Body of pancreas (tissue), 4 donors: Measurements from ENCODE around the gene ZDHHC13. TPM values are rescaled to one million over a fixed set of nuclear protein-coding genes. Genes with fewer than 3 reads are reported as not detected.
A peak's percentile ranks its signal among the peaks of the same experiment; 100 is the strongest.

ENCODE experiments used
- ATAC-seq: fragments of 150-250 bp; one replicate; pipeline ENCODE4 v1.9.1; 2016
- DNase-seq, 4 donors: peaks; one replicate each; pipeline ENCODE4 v3.0.0-alpha.2; 2019
- H3K27ac ChIP-seq, 4 donors: fragments of 200-600 bp; sonication (generic); 1 replicate in 3 of 4; 2 replicates in 1 of 4; pipeline versions ENCODE4 v1.5.1 to v1.6.1; 2016 to 2019; ENCODE audit warnings: mild to moderate bottlenecking in 1 of 4, mixed read lengths in 1 of 4, moderate library complexity in 1 of 4
- H3K27me3 ChIP-seq, 2 donors: fragments of 200-600 bp; sonication (generic); one replicate each; pipeline ENCODE4 v1.6.0; 2016; ENCODE audit warnings: mild to moderate bottlenecking in 1 of 2
- H3K36me3 ChIP-seq, 2 donors: fragments of 200-600 bp; sonication (generic); replicated peaks in 1 of 2; 2 replicates each; pipeline ENCODE4 v1.5.1; 2016; ENCODE audit warnings: low read depth in 2 of 2; ENCODE audit not compliant: insufficient read depth in 1 of 2
- H3K4me1 ChIP-seq: fragments of 200-600 bp; sonication (generic); one replicate; pipeline ENCODE4 v1.6.0; 2016
- H3K4me3 ChIP-seq, 2 donors: fragments of 200-600 bp; sonication (generic); 1 replicate in 1 of 2; 2 replicates in 1 of 2; pipeline ENCODE4 v1.5.1; 2016 to 2019
- H3K9me3 ChIP-seq, 3 donors: fragments of 200-600 bp; sonication (generic); 1 replicate in 2 of 3; 2 replicates in 1 of 3; pipeline ENCODE4 v1.5.1; 2016
- CTCF ChIP-seq, 7 experiments: fragments of 450-650 bp in 4 of 7; fragments of 200-600 bp in 3 of 7; sonication (generic) in 3 of 7; IDR thresholded peaks; one replicate each; pipeline ENCODE4 v1.5.1; 2016 to 2019; ENCODE audit warnings: antibody characterized with exemption in 7 of 7
- POLR2A ChIP-seq, 3 donors: fragments of 450-650 bp; IDR thresholded peaks; one replicate each; pipeline ENCODE4 v1.6.1; 2016; ENCODE audit warnings: antibody characterized with exemption in 3 of 3, mild to moderate bottlenecking in 2 of 3
- WGBS, 2 donors: methylation state at CpG; one replicate each; pipeline ENCODE4 v1.1.5; 2017; 5-methylcytosine and 5-hydroxymethylcytosine counted together
- intact Hi-C: fragments of 100-400 bp; cut with DNase I; formaldehyde crosslinking; loops from one replicate; pipeline ENCODE4 v1.15.1; 2023
- total RNA-seq, 2 donors: library from RNA; depleted of rRNA; stranded (reverse); fragments of >200 nt; gene quantifications; one replicate each; pipeline ENCODE4 v1.1.0, GENCODE V29; 2016

Gene ZDHHC13
- total RNA-seq, 2 donors from 2014 or later = 12.2 to 16.9 TPM

GRCh38 chr11:19163617-19164016 is 46.6 kb downstream of the ZDHHC13 start:
- ATAC-seq (no peak), DNase-seq (no peak)
- no peak overlapping the region for H3K4me3 ChIP-seq
- no peak overlapping the region for H3K27ac ChIP-seq
- no peaks in the 10 kb centered on the region for H3K27me3 ChIP-seq
- H3K4me1 ChIP-seq = peaks cover 8% of the 10 kb centered on the region
- intact Hi-C loops = no loop called here
- H3K9me3 ChIP-seq = no peaks in the 10 kb centered on the region
- 74 to 79% methylated on average over 1 of the region's 1 CpG for whole genome bisulfite sequencing, 2 donors
- no peaks in the 10 kb centered on the region for H3K36me3 ChIP-seq
- no peak for TF ChIP-seq POLR2A (IDR thresholded peaks at IDR 0.05)
- TF ChIP-seq CTCF (IDR thresholded peaks at IDR 0.05) = no peak

GRCh38 chr11:19164230-19164855 is 47.4 kb downstream of the ZDHHC13 start:
- intact Hi-C loops = no loop called here
- Histone ChIP-seq H3K4me1 (peaks cover 8% of the 10 kb centered on the region), H3K4me3 (no peak overlapping the region), H3K27ac (no peak overlapping the region), H3K9me3 (no peaks in the 10 kb centered on the region), H3K27me3 (no peaks in the 10 kb centered on the region), H3K36me3 (no peaks in the 10 kb centered on the region)
- WGBS, 2 donors = 84 to 89% methylated on average over 4 of the region's 4 CpGs
- ATAC-seq (no peak), DNase-seq (no peak)
- TF ChIP-seq POLR2A (IDR thresholded peaks at IDR 0.05) (no peak), CTCF (IDR thresholded peaks at IDR 0.05) (no peak)

GRCh38 chr11:19164881-19165280 is 47.9 kb downstream of the ZDHHC13 start:
- intact Hi-C loops = no loop called here
- H3K36me3 ChIP-seq = no peaks in the 10 kb centered on the region
- no peaks in the 10 kb centered on the region for H3K9me3 ChIP-seq
- WGBS, 2 donors = 86 to 89% methylated on average over 2 of the region's 2 CpGs
- H3K4me3 ChIP-seq = no peak overlapping the region
- no peak overlapping the region for H3K27ac ChIP-seq
- no peak for ATAC-seq
- DNase-seq = no peak
- H3K4me1 ChIP-seq = peaks cover 8% of the 10 kb centered on the region
- TF ChIP-seq CTCF (IDR thresholded peaks at IDR 0.05) (no peak), POLR2A (IDR thresholded peaks at IDR 0.05) (no peak)
- no peaks in the 10 kb centered on the region for H3K27me3 ChIP-seq

- Histone ChIP-seq H3K36me3 (peaks cover 0 to 3% of the 10 kb centered on the region in 2 donors), H3K27ac (no peak overlapping the region), H3K4me3 (no peak overlapping the region), H3K4me1 (peaks cover 8% of the 10 kb centered on the region), H3K9me3 (no peaks in the 10 kb centered on the region), H3K27me3 (no peaks in the 10 kb centered on the region)
- peak in 1 of 4 donors; percentile 11 for DNase-seq
- peak; percentile 52 for ATAC-seq
- TF ChIP-seq POLR2A (IDR thresholded peaks at IDR 0.05) (no peak), CTCF (IDR thresholded peaks at IDR 0.05) (no peak)
- 45 to 56% methylated on average over 2 of the region's 2 CpGs for WGBS, 2 donors
- intact Hi-C loops = no loop called here
Measured at GRCh38 chr11:19168090-19168489, 51.1 kb downstream of the ZDHHC13 start.
